OCI-LY3 (cell line): ENCODE results near the gene PLAAT1.

Experiments used
- EZH2phosphoT487 ChIP-seq: fragments of 200-600 bp; shearing (Covaris generic); IDR thresholded peaks from 2 replicates; pipeline ENCODE4 v1.6.1; 2018; ENCODE audit warnings: antibody characterized with exemption, mixed run types, low read depth
- TF ChIP-seq, protein P1 (sequence below): fragments of 200-600, 300-600 bp; sonication (generic); IDR thresholded peaks from 2 replicates; pipeline ENCODE4 v1.5.1; 2014; ENCODE audit warnings: antibody characterized with exemption, low read length, low read depth

DNA sequence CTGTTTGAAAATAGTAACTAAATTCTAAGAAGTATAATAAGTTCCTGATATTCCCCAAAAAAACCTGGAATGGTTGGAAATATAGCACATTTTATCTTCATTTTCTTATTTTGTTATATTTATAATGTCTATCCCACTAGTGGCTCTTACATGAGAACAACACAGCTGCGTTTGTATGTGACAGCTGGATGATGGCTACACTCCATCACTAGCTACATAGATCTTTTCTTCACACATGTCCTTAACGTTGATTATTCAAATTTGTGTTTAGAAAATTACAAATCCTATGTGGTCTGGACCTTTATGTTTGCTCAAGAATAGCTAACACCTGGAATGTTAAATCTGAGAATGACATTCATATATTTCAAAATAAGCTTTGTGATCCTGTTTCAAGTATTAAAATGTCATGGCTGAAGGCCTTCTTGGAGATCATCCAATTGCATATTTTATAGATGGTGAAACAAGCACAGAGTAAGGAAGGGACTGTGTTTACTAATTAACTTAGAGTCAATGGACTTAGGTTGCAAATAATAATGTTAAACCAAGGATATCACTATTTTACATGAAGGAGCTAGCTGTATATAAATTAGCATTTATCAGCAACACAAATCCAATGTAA is 76.8 kb downstream of the PLAAT1 start:
- TF ChIP-seq, protein P1, sequence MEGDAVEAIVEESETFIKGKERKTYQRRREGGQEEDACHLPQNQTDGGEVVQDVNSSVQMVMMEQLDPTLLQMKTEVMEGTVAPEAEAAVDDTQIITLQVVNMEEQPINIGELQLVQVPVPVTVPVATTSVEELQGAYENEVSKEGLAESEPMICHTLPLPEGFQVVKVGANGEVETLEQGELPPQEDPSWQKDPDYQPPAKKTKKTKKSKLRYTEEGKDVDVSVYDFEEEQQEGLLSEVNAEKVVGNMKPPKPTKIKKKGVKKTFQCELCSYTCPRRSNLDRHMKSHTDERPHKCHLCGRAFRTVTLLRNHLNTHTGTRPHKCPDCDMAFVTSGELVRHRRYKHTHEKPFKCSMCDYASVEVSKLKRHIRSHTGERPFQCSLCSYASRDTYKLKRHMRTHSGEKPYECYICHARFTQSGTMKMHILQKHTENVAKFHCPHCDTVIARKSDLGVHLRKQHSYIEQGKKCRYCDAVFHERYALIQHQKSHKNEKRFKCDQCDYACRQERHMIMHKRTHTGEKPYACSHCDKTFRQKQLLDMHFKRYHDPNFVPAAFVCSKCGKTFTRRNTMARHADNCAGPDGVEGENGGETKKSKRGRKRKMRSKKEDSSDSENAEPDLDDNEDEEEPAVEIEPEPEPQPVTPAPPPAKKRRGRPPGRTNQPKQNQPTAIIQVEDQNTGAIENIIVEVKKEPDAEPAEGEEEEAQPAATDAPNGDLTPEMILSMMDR, result no peak
- no peak for TF ChIP-seq EZH2phosphoT487
